Medulla oblongata (tissue), 1 donor: ENCODE results near the gene ZIK1.

Source experiments
- DNase-seq: peaks from one replicate; pipeline ENCODE4 v3.0.0-alpha.2; 2015; ENCODE audit errors: extremely low spot score

Gene ZIK1

DNA sequence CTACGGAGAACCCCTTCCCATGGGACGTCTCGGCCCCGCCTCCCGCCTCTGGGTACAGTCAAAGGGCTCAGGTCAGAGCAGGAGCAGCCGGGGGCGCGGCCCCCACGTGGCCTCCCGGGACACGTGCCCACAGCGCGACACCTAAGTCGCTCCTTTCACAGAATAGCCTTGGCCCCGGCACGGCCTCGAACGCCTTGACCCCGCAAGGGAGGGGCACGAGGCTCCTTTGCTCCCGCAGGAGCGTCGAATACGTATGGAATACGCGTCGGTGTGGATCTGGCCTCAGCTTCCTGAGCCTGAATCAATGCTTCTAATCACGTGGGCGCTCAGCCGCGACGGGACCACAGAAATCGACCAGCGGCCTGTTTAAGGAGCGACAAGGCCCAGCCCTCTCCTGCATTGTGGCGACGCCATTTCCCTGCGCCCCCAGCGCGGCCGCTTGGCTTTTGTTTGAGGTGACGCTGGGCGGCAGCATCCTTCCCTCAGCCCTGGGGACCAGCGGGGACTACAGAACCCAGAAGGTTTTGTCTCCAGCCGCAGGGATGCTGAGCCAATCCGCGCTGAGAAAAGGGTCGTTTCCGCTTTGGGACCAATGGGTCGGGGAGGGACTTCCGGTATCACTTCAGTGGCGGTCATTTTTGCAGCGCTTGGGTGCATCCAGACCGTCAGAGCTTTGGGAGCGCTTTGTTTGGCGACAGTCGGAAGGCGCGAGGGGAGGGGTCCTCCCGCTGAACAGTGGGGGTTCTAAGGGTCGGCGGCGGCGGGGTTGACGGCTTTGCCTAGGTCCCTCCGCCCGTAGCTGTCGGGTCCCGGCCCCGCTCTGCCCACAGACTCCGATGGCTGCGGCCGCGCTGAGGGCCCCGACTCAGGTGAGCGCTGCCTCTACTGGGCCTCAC is at the start of gene ZIK1:
TSS of gene ZIK1 (plus strand) at position 625 of the 896 bp plus-strand sequence. CDS start at position 837, 212 bp downstream.
- peak; percentile 97 for DNase-seq

- DNase-seq, result no peak
Measured at GRCh38 chr19:57537953-57538547, 45.9 kb upstream of the ZIK1 start.

DNA sequence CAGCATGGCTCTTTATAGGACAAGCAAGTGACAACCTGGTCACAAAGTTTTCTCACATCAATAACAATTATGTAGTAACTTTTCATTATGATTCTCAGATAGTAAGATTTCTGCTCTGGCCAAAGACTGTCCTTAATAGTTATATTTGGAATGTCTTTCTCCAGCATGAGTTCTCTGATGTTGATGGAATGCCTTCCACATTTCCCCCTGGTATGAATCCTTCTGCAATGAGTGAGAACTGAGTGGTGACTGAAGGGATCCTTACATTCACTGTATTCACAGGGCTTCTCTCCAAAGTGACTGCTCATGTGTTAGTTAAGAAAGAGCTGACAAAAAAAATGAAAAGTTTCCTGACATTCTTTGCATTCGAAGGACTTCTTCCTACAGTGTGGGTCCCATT is 37.4 kb upstream of the ZIK1 start:
- no peak for DNase-seq

DNA sequence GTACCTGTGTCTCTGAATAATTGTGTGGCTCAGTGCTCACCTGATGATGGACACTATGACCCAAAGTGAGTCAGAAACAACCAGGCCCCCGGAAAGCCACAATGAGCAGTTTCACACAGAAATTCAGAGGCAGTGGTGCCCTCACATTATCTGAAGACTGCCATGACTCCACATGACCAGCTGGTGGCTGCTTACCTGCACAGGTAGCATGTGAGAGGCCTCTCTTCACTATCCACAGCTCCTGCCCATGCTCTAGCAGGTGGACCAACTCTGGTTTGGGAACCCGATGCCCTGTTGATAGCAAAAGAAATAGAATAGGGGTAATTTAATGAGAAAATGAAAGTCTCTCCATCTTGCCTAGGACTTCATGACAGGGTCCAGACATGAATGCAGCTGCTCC is 31.5 kb upstream of the ZIK1 start:
- DNase-seq, result no peak

- no peak for DNase-seq
Measured at GRCh38 chr19:57557659-57558058, 26.3 kb upstream of the ZIK1 start.

- no peak for DNase-seq
Measured at GRCh38 chr19:57558525-57558924, 25.4 kb upstream of the ZIK1 start.

DNA sequence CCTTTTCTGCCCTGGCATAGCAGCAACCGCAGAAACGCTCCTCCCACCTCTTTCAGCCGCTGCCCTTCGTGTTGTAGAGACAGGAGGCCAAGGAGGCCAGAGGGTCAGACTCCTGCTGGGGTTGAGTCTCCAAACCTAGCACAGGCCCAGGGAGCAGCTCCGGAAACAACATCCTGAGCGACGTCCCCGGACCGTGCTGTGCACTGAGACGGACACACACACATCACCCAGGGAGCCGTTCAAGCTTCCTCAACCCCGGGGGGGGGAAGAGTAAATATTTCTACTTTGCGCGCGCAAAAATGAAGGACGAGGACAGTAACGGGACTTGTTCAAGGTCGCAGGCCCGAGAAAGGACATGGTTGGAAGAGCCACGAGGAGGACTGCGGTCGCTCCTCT is 24.9 kb upstream of the ZIK1 start:
- DNase-seq, result no peak

- peak; percentile 84 for DNase-seq
Measured at GRCh38 chr19:57559404-57560025, 24.4 kb upstream of the ZIK1 start, which contains the start of gene ZNF550. ZNF550 (minus strand) TSS chr19:57559863; CDS start chr19:57559682, 181 bp downstream.

- DNase-seq, result no peak
Measured at GRCh38 chr19:57560049-57560491, 23.9 kb upstream of the ZIK1 start.

DNA sequence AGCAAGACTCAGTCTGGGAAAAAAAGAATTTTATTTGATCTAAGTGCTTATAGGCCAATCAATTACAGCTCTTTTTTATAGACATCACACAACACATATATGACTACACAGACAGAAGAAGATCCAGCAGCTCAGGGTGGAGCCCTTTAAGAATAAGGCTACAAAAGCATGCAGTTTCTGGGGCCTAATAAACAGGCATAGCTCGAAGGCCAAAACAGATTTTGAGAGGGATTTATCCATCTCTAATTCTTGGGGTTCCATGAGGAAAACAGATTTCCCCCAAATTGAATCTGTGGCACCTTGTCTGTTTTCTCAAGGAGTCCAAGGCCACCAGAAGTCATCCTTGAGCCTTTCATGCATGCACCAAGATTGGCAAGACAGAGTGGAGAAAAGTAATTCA is 20.4 kb upstream of the ZIK1 start:
- no peak for DNase-seq

DNA sequence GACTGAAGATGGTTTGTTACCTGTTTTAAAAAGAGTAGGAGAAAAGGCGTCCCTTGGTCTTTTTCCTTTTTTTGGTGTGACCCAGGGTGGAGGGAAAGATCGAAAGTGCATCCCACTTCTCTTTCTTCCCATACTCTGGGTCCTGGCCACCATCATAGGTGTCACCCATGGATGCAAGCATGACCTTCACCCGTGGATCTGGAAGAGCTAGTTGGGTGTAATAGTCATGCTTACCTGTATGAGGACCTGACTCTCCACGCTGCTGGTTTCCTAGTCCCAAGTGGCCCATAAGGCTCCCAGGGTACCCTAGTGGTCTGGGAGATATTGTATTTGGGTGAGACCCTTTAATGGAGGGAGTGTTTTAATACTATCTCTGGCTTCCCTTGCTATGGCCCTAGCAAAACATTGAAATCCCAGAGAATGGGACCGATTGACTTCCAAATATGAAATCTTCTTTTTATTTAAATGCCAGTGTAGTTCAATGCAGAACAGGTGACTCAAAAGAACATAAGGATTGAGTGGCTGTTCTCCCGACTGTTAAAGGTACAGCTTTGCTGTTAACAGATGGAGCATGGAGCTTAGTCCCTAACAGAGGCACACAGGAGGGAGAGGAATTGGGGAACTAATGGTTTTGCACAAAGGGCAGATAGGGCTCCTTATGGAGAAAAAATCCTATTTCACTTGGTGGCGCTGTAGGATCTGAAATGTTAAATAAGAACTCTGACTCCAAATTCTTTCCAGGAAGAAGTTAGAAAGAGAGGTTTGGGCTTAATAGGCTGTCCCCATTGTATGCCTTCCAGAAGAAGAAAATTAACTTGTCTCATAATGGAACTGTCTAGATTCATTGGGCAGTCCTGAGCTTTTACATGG is 17.3 kb upstream of the ZIK1 start:
- DNase-seq, result no peak

- no peak for DNase-seq
Measured at GRCh38 chr19:57570707-57571106, 13.2 kb upstream of the ZIK1 start.

- DNase-seq, result no peak
Measured at GRCh38 chr19:57572415-57572947, 11.5 kb upstream of the ZIK1 start.

GRCh38 chr19:57576661-57577060 is 7.3 kb upstream of the ZIK1 start:
- DNase-seq, result no peak

DNA sequence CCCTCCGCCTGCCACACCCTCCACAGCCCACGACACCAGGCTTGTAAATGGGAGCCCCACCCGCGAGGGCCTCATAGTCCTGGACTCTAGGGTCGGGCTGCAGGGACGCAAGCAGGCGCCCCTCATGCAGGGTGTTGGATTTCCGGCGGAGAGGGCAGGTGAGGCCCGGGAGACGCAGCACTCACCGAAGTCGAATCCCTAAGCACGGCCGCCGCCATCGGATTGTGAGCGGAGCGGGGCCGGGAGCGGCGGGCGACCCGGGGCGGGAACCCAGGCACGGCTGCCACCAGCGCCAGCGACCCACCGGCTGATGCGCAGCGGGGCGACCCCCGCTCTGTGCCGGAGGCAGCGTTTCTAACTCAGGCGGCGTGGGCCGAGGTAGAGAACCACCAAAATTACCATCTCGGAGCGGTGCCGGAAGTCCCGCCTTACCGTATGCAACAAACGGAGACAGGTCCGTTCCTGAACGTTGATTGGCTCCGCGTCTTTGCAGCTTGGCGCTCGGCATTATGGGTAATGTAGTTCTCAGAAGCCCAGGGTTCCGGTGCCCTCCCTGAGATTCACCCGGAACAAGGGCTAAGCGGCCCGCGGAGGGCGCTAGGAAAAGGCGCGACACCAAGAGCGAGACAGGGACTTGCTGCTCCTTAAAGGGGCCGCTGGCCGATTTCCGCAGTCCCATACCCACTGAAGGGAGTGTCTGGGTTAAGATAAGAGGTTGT is 5.3 kb upstream of the ZIK1 start, which contains the start of gene ZNF416:
TSS of gene ZNF416 (minus strand) at position 425 of the 719 bp plus-strand sequence. CDS start at position 218, 207 bp downstream.
- peak; percentile 99 for DNase-seq

- no peak for DNase-seq
Measured at GRCh38 chr19:57583104-57583520, 833 bp upstream of the ZIK1 start.

- DNase-seq, result no peak
Measured at GRCh38 chr19:57587529-57587928, 3.6 kb downstream of the ZIK1 start.

DNA sequence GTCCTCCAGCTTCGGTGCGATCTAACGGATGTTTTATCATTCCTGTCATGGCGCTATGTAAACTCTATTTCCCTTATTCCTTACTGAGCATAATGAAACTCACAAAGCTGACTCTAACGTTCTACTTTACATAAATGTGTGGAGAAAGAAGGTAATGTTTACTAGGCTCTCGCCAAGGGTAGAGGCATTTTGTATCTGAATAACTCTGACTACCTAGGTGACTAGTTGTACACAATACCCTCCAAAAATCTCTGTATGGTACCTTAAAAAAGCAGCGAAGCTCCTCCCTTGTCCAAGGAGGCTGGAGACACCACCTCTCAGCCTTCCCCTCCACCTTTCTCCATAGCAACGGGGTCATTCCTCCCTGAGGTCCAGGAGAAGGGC is 15.4 kb downstream of the ZIK1 start:
- peak; percentile 2 for DNase-seq

DNA sequence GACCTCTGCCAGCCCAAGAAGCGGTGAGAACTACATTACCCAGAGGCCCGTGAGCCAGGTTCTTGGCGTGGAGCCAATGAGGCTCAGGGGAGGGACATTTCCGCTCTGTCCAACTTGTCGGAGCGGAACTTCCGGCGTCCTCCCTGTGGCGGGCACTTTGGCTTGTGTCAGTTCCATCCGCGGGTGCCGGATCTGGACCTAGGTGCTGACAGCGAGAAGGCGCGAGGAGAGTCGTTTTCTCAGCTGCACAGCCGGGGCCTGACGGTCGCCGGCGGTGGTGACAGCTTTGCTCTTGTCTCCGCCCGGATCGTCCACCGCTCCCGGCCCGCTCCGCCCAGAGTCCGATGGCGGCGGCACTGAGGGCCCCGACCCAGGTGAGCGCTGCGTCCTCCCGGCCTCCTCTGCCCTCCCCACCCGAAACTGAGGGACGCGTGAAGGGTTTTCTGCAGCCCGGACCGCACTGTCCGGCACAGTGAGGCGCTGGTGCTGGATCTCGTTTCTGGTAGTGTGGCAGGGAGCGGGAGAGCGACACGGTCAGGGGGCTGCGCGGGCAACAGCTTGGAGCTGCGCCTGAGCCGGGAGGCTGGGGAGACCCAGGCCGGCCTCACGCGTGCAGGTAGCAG is 15.9 kb downstream of the ZIK1 start, which contains the start of gene ZNF530:
TSS of gene ZNF530 (plus strand) at position 125 of the 623 bp plus-strand sequence. CDS start 4,461 bp downstream, outside the sequence.
- peak; percentile 97 for DNase-seq

GRCh38 chr19:57606931-57607330 is 23.0 kb downstream of the ZIK1 start:
- DNase-seq, result no peak
